Loucy (cell line): Measurements from ENCODE around the gene PITPNC1.

Experiments
- H2AFZ ChIP-seq: fragments of 200-600 bp; sonication (generic); 2 replicates; pipeline ENCODE4 v1.6.0; 2016; ENCODE audit warnings: antibody characterized with exemption, mild to moderate bottlenecking, low read length, moderate library complexity
- H3F3A ChIP-seq: fragments of 200-600 bp; 2 replicates; pipeline ENCODE4 v1.6.0; 2016; ENCODE audit warnings: antibody characterized with exemption, low read depth, mild to moderate bottlenecking
- H3K27me3 ChIP-seq: fragments of 200-600 bp; sonication (generic); 2 replicates; pipeline ENCODE4 v1.6.1; 2014; ENCODE audit warnings: low read length, mild to moderate bottlenecking; ENCODE audit not compliant: insufficient read depth, poor library complexity, severe bottlenecking
- H3K36me3 ChIP-seq: fragments of 200-600 bp; sonication (generic); 2 replicates; pipeline ENCODE4 v1.6.1; 2016; ENCODE audit warnings: low read length; ENCODE audit not compliant: insufficient read depth
- H3K4me1 ChIP-seq: fragments of 200-600 bp; sonication (generic); 2 replicates; pipeline ENCODE4 v1.5.1; 2014; ENCODE audit warnings: low read length, mild to moderate bottlenecking; ENCODE audit not compliant: insufficient read depth, poor library complexity, severe bottlenecking
- H3K4me2 ChIP-seq: fragments of 200-600 bp; sonication (generic); 2 replicates; pipeline ENCODE4 v1.6.0; 2014; ENCODE audit warnings: antibody characterized with exemption, low read length, low read depth, mild to moderate bottlenecking; ENCODE audit not compliant: poor library complexity, severe bottlenecking
- H3K4me3 ChIP-seq: fragments of 200-600 bp; sonication (generic); 2 replicates; pipeline ENCODE4 v1.5.1; 2014; ENCODE audit warnings: low read length, mild to moderate bottlenecking, mixed read lengths; ENCODE audit not compliant: poor library complexity, severe bottlenecking
- H3K79me2 ChIP-seq: fragments of 200-600 bp; sonication (generic); 2 replicates; pipeline ENCODE4 v1.6.1; 2014; ENCODE audit warnings: low read length; ENCODE audit not compliant: insufficient read depth
- H3K9ac ChIP-seq: fragments of 200-600 bp; sonication (generic); 2 replicates; pipeline ENCODE4 v1.6.0; 2014; ENCODE audit warnings: mild to moderate bottlenecking, low read depth, low read length, moderate library complexity; ENCODE audit not compliant: poor library complexity, severe bottlenecking
- H3K9me2 ChIP-seq: fragments of 200-600 bp; sonication (generic); replicated peaks from 2 replicates; pipeline ENCODE4 v1.6.1; 2016; ENCODE audit warnings: low read depth, low read length, mixed read lengths
- H3K9me3 ChIP-seq: fragments of 200-600 bp; sonication (generic); 2 replicates; pipeline ENCODE4 v1.6.1; 2014; ENCODE audit warnings: mild to moderate bottlenecking, antibody characterized with exemption, low read length, low read depth; ENCODE audit not compliant: insufficient read depth
- H4K20me1 ChIP-seq: fragments of 200-600 bp; sonication (generic); 2 replicates; pipeline ENCODE4 v1.6.0; 2014; ENCODE audit warnings: antibody characterized with exemption, low read length, mild to moderate bottlenecking; ENCODE audit not compliant: insufficient read depth, poor library complexity, severe bottlenecking
- CTCF ChIP-seq: fragments of 200-600 bp; sonication (generic); conservative IDR thresholded peaks from 2 replicates; pipeline ENCODE4 v1.5.1; 2014; ENCODE audit warnings: mild to moderate bottlenecking, antibody characterized with exemption, low read length
- EZH2phosphoT487 ChIP-seq: fragments of 200-600 bp; IDR thresholded peaks from 2 replicates; pipeline ENCODE4 v1.6.1; 2018; ENCODE audit warnings: antibody characterized with exemption, mild to moderate bottlenecking, moderate library complexity, borderline replicate concordance

PITPNC1 gene

GRCh38 chr17:67638871-67639270 lies 261.8 kb downstream of the PITPNC1 start:
- Histone ChIP-seq H3K4me1 (no peaks in the 10 kb centered on the region), H3K4me2 (no peak overlapping the region), H3K27me3 (no peaks in the 10 kb centered on the region)

GRCh38 chr17:67639555-67639954 lies 262.5 kb downstream of the PITPNC1 start:
- Histone ChIP-seq H3K9me3 (no peaks in the 10 kb centered on the region), H3K4me3 (no peak overlapping the region), H3K36me3 (no peaks in the 10 kb centered on the region), H3K4me2 (no peak overlapping the region), H2AFZ (no peak overlapping the region), H3F3A (no peaks in the 10 kb centered on the region), H3K4me1 (no peaks in the 10 kb centered on the region), H3K9me2 (no peaks in the 10 kb centered on the region), H3K79me2 (no peaks in the 10 kb centered on the region), H3K9ac (no peak overlapping the region), H4K20me1 (no peaks in the 10 kb centered on the region), H3K27me3 (no peaks in the 10 kb centered on the region)
- TF ChIP-seq CTCF (no peak), EZH2phosphoT487 (no peak)

More at GRCh38 chr17:67638871-67639270, 261.8 kb downstream of the PITPNC1 start:
- H3F3A ChIP-seq = no peaks in the 10 kb centered on the region
- H3K36me3 ChIP-seq = peaks cover 3% of the 10 kb centered on the region; the same call in 1 of the 2 replicates
- H3K9ac ChIP-seq = no peak overlapping the region
- no peaks in the 10 kb centered on the region for H3K9me3 ChIP-seq
- H3K4me3 ChIP-seq = no peak overlapping the region
- no peak overlapping the region for H2AFZ ChIP-seq
- no peaks in the 10 kb centered on the region for H3K9me2 ChIP-seq
- H3K79me2 ChIP-seq = no peaks in the 10 kb centered on the region
- H4K20me1 ChIP-seq = no peaks in the 10 kb centered on the region
- no peak for TF ChIP-seq EZH2phosphoT487
- TF ChIP-seq CTCF = no peak

GRCh38 chr17:67639979-67640378 lies 262.9 kb downstream of the PITPNC1 start:
- H3F3A ChIP-seq = no peaks in the 10 kb centered on the region
- no peaks in the 10 kb centered on the region for H3K9me3 ChIP-seq
- H3K27me3 ChIP-seq = no peaks in the 10 kb centered on the region
- no peak overlapping the region for H2AFZ ChIP-seq
- H4K20me1 ChIP-seq = no peaks in the 10 kb centered on the region
- H3K4me2 ChIP-seq = no peak overlapping the region
- no peak overlapping the region for H3K9ac ChIP-seq
- no peaks in the 10 kb centered on the region for H3K79me2 ChIP-seq
- no peaks in the 10 kb centered on the region for H3K9me2 ChIP-seq
- no peaks in the 10 kb centered on the region for H3K36me3 ChIP-seq
- TF ChIP-seq EZH2phosphoT487 (no peak), CTCF (no peak)
- no peak overlapping the region for H3K4me3 ChIP-seq
- H3K4me1 ChIP-seq = no peaks in the 10 kb centered on the region
